ENCODE measurements around the gene CDK2. TPM values are rescaled to one million over a fixed set of nuclear protein-coding genes. Genes with fewer than 3 reads are reported as not detected.

Gene CDK2
- total RNA-seq, 2 experiments from 2014 or later, result 86.7 to 90.1 TPM

DNA sequence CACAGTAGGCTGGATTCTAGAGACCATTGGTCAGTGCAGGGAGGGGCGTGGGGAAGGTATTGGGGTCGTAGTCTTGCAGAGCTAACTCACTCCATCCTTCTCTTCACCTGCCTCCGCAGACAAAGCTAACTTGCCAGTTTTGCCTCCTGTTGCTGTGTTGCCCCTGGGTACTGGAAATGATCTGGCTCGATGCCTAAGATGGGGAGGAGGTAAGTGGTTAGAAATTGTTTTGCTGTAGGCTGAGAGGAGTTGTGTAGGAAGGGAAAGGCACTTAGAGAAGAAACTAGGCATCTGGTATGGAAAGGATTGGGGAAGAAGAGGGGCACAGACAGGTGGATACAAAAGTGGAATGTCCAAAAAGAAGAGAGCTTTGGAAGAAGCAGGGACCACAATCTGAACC is 24.6 kb upstream of the CDK2 start:
- CTCF ChIA-PET, result interaction anchor here (0.8 to 4.0 kb wide), 6 partner anchors 9 to 204 kb away, joined by 3 to 31 read pairs (median 4); no protein-coding TSS in a partner anchor
- Mint-ChIP-seq H3K36me3 (ENCODE audit: low read depth) (peaks cover 88% of the 10 kb centered on the region), H3K9me3 (no peaks in the 10 kb centered on the region), H3K27ac (peak overlapping the region; percentile 62), H3K27me3 (no peaks in the 10 kb centered on the region), H3K4me3 (no peak overlapping the region), H3K4me1 (ENCODE audit: low read depth) (peaks cover 72% of the 10 kb centered on the region)
- intact Hi-C loops (cut with micrococcal nuclease), result no loop called here
- POLR2A ChIA-PET, result interaction anchor here (0.8 to 3.0 kb wide), 8 partner anchors 8 to 98 kb away, joined by 3 to 11 read pairs (median 4); no protein-coding TSS in a partner anchor
- ATAC-seq, result no peak
- TF ChIP-seq, protein P1, sequence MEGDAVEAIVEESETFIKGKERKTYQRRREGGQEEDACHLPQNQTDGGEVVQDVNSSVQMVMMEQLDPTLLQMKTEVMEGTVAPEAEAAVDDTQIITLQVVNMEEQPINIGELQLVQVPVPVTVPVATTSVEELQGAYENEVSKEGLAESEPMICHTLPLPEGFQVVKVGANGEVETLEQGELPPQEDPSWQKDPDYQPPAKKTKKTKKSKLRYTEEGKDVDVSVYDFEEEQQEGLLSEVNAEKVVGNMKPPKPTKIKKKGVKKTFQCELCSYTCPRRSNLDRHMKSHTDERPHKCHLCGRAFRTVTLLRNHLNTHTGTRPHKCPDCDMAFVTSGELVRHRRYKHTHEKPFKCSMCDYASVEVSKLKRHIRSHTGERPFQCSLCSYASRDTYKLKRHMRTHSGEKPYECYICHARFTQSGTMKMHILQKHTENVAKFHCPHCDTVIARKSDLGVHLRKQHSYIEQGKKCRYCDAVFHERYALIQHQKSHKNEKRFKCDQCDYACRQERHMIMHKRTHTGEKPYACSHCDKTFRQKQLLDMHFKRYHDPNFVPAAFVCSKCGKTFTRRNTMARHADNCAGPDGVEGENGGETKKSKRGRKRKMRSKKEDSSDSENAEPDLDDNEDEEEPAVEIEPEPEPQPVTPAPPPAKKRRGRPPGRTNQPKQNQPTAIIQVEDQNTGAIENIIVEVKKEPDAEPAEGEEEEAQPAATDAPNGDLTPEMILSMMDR (IDR thresholded peaks at IDR 0.05), result no peak
- DNase-seq, result no peak

DNA sequence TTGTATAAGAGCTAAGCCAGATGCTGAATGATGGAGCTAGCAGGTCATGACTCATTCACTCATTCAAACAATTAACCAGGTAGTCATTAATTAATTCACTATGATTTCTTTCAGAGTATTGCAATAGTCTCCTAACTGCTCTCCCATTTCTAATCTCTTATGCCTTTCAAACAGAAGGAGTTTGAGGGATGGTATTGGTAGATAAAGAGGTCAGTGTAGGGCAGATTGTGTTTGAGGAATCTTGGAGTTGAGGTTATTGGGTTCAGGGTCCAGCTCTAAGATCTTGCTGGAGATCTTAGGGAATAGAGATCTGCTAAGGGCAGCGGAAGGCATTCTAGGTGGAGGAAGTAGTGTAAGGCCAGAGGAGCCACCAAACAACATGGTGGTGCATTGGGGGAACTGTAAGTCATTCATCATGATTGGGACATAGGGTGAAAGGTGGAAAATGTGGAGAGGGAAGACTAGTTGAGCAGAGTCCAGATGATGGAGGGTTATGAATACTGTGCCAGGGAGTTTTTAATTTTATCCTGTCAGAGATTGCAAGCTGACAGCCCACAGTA is 24.0 kb upstream of the CDK2 start:
- TF ChIP-seq, protein P1 (IDR thresholded peaks at IDR 0.05), result no peak
- Mint-ChIP-seq H3K27ac (peak overlapping the region; percentile 71), H3K36me3 (ENCODE audit: low read depth) (peaks cover 88% of the 10 kb centered on the region), H3K27me3 (no peaks in the 10 kb centered on the region), H3K9me3 (no peaks in the 10 kb centered on the region), H3K4me3 (no peak overlapping the region), H3K4me1 (ENCODE audit: low read depth) (peaks cover 71% of the 10 kb centered on the region)
- CTCF ChIA-PET, result interaction anchor here (0.8 to 1.3 kb wide), 4 partner anchors 10 to 181 kb away, joined by 3 to 6 read pairs (median 4); no protein-coding TSS in a partner anchor
- ATAC-seq (no peak), DNase-seq (no peak)
- intact Hi-C loops (cut with micrococcal nuclease), result no loop called here
- POLR2A ChIA-PET, result interaction anchor here (0.8 to 3.0 kb wide), 6 partner anchors 10 to 98 kb away, joined by 3 to 11 read pairs (median 4); no protein-coding TSS in a partner anchor

DNA sequence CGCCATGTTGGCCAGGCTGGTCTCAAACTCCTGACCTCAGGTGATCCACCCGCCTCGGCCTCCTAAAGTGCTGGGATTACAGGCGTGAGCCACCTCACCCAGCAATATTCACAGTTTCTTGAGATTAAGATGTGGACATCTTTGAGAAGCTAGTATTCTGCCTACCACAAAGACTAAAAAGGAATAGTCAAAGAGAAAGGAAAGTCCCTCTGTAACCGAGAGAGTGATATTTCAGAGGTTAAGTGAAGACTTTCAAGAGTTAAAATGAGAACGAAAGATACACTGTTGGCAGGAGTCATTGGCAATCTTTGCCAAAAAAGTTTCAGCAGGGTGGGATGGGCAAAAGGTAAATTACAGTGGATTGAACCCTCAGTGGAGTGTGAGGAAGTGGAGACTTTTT is 20.1 kb upstream of the CDK2 start:
- H3K4me1 Mint-ChIP-seq (ENCODE audit: low read depth), result peaks cover 38% of the 10 kb centered on the region
- TF ChIP-seq, protein P1 (IDR thresholded peaks at IDR 0.05), result no peak

DNA sequence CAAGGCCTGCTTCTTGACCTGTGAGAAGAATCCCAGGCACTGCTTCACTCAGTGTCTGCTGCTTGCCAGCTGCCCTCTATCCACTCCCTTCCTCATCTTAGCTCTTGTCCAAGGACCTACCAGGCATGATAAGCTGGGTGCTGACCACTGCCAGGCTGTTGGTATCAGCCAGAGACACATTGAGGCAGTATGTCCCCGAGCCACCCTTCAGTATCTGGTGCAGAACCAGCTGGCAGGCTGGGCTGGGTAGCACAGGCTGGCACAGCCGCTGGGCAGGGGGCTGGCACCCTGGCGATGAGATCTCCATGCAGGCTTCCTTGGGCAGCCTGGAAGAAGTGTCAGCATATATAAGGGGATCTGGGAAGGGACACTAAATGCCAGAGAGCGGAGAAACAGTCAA is 11.3 kb upstream of the CDK2 start:
- intact Hi-C loops (cut with micrococcal nuclease), result no loop called here
- TF ChIP-seq, protein P1 (IDR thresholded peaks at IDR 0.05), result no peak
- H3K4me1 Mint-ChIP-seq (ENCODE audit: low read depth), result peaks cover 15% of the 10 kb centered on the region
- no peaks in the 10 kb centered on the region for H3K9me3 Mint-ChIP-seq
- ChIA-PET CTCF (interaction anchor here (0.9 to 1.8 kb wide), 7 partner anchors 13 to 217 kb away, joined by 3 to 6 read pairs (median 3); no protein-coding TSS in a partner anchor), POLR2A (interaction anchor here (0.9 to 5.9 kb wide), 5 partner anchors 9 to 90 kb away, joined by 3 to 46 read pairs (median 10); partner anchors contain the start of genes CDK2 and PMEL)
- peaks cover 31% of the 10 kb centered on the region for H3K36me3 Mint-ChIP-seq (ENCODE audit: low read depth)
- peak overlapping the region; percentile 60 for H3K27ac Mint-ChIP-seq
- no peak overlapping the region for H3K4me3 Mint-ChIP-seq
- DNase-seq, result no peak
- no peak for ATAC-seq
- H3K27me3 Mint-ChIP-seq, result no peaks in the 10 kb centered on the region

More for the DNA sequence above, 20.1 kb upstream of the CDK2 start:
- ChIA-PET CTCF (interaction anchor here (1.3 to 2.1 kb wide), 3 partner anchors 11 to 152 kb away, joined by 4 to 6 read pairs (median 6); no protein-coding TSS in a partner anchor), POLR2A (interaction anchor here (1.0 to 6.5 kb wide), 3 partner anchors 11 to 199 kb away, joined by 3 to 36 read pairs (median 3); no protein-coding TSS in a partner anchor)
- Mint-ChIP-seq H3K36me3 (ENCODE audit: low read depth) (peaks cover 66% of the 10 kb centered on the region), H3K27me3 (no peaks in the 10 kb centered on the region), H3K9me3 (no peaks in the 10 kb centered on the region), H3K27ac (peak overlapping the region; percentile 75), H3K4me3 (no peak overlapping the region)
- intact Hi-C loops (cut with micrococcal nuclease), result no loop called here
- peak; percentile 45 for ATAC-seq
- no peak for DNase-seq

All from activated CD8-positive, alpha-beta T cell treated with anti-CD3 and anti-CD28 coated beads for 36 hours (primary cell).